RCC 7860 (cell line): ENCODE data around the gene MTRR.
A peak's percentile ranks its signal among the peaks of the same experiment; 100 is the strongest.

Experiments
- DNase-seq: peaks from one replicate; pipeline ENCODE4 v3.0.0-alpha.2; 2015; ENCODE audit warnings: low spot score
- FAIRE-seq: peaks from 2 replicates; lab custom pipeline; 2012; peaks lifted over from hg19 to GRCh38; lab: Jason Lieb, UNC

The MTRR gene

DNA sequence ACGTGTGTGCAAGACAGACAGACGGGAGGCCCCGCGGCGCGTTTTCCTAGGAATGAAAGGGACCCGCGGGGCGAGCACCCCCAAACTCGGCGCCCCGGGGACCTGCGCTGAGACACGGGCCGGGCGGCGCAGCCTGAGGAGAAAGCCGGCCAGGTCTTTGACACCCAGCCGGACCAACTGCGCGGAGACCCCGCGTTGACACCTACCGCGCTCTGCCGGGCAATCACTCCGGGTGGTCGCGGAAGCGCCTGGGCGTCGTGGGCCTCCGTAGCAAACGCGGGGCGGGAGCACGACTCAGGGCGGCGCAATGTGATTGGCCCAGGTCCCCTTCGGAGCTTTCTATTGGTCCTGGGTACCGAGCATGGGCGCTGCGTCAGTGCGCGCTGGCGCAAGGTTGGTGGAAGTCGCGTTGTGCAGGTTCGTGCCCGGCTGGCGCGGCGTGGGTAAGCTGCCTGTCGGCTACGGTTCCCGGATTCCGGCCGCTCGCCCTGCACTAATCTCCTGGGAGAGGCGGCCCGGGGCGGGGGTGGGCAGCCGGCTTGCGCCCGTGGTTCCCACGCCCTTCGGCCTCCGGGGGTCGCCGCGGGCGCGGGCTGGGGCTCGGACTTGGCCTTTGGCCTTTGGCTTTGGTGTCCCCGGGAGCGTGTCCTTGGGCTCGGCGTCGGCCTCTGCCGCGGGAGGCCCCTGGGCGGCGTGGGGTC, at the start of gene MTRR, which contains the start of gene FASTKD3:
Gene MTRR, plus strand, starts transcription at position 376 of the 701 bp plus-strand sequence. CDS start 1,647 bp downstream, outside the sequence.
Gene FASTKD3, minus strand, starts transcription at position 259 of the 701 bp plus-strand sequence. CDS start 948 bp downstream, outside the sequence.
- FAIRE-seq (peak; percentile 83), DNase-seq (peak; percentile 89)

DNA sequence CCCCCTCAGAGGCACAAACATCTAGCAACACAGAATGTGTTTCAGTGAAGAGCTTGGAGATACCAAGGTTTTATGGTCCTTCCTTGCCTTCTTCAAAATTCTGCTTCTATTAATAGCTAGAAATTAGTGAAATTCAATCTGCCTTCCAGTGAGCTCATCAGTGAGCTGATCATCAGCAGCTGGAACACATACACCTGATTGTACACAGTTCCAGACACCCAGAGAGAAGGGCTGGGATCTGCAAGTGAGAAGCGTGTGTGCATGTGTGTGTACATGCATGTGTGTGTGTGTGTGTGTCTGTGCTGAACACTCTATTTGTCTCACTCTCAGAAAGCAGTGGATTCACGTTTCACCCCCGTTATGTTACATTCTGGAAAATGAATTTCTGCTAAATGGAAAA, 46.5 kb upstream of the MTRR start:
- FAIRE-seq (no peak), DNase-seq (no peak)

GRCh38 chr5:7823594-7823993, 45.4 kb upstream of the MTRR start:
- FAIRE-seq = no peak
- no peak for DNase-seq

DNA sequence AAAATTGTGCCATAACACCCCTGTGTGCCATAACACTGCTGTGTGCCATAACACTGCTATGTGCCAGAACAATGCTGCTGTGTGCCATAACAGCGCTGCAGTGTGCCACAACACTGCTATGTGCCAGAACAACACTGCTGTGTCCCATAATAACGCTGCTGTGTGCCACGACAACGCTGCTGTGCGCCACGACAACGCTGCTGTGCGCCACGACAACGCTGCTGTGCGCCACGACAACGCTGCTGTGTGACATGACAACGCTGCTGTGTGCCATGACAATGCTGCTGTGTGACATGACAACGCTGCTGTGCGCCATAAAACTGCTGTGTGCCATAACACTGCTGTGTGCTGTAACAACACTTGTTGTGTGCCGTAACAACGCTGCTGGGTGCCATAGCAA, 44.0 kb upstream of the MTRR start:
- no peak for DNase-seq
- FAIRE-seq = no peak

DNA sequence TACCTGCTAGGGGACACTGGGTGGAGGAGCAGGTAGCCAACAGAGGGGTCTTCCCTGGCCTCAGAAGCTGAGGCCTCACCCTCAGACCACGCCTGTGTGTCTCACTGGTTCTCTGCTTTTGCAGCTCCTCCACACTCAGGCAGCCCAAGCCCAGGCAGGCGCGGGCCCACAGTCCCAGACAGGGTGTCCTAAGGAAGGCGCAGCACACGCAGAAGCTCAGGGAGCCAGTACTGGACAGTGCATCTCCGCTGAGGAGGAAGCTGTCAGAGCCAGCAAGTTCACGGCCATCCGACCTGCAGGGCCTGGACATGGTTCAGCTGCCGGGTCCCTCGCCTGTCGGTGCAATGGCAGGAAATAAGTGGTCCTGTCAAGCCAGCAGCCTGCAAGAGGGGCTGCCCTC, 43.3 kb upstream of the MTRR start:
- DNase-seq (no peak), FAIRE-seq (no peak)

- FAIRE-seq (no peak), DNase-seq (no peak)
Observed at GRCh38 chr5:7827610-7828009, 41.3 kb upstream of the MTRR start.

DNA sequence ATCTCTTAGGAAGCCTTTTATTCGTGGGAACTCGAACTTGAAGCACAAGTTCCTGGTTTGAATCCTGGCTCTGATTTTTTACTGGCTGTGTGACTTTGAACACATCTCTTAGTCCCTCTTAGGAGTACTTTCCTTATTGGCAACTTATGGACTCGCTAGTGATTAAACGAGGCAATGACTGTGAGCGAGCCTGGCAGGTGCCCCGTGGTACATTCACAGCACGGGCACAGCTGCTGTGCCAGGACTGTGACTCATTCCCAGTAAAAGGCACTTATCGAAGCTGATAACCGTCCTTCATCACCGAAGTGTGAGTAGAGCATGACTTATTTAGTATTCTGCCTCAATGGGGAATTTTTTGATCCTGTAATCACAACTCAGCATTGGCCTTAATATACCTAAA, 40.7 kb upstream of the MTRR start:
- no peak for FAIRE-seq
- DNase-seq = no peak

DNA sequence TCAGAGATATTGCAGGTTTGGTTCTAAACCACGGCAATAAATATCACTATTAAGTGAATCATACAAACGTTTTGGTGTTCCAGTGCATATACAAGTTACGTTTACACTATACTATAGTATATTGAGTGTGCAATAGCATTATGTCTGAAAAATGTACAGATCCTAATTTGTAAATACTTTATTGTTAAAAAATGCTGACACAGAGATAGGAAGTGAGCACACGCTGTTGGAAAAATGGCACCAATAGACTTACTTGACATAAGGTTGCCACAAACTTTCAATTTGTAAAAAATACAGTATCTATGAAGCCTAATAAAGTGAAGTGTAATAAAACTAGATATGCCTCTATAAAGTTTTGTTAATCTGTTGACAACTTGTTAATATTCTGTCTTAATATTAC, 34.0 kb upstream of the MTRR start:
- DNase-seq = no peak
- no peak for FAIRE-seq

GRCh38 chr5:7837403-7837802, 31.5 kb upstream of the MTRR start:
- peak; percentile 71 for DNase-seq
- FAIRE-seq = peak; percentile 94

DNA sequence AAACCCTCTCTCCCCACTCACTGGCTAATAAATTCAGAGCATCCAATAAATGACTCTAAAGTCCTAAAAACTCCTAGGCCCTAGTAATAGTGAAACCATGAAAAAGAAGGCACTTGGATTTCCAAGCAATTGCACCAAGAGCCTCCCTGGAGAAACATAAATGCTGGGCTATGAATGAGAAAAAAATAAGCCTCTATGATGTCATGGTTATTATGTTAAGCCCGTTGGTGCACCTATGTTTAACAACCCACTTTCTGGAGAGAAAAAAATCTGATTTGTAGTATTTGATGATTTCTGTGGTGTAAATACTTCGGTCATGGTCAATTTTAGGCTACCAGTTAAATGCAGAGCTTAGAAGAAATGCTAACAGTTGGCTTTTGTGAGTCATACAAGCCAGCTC, 26.4 kb upstream of the MTRR start:
- FAIRE-seq (no peak), DNase-seq (no peak)

DNA sequence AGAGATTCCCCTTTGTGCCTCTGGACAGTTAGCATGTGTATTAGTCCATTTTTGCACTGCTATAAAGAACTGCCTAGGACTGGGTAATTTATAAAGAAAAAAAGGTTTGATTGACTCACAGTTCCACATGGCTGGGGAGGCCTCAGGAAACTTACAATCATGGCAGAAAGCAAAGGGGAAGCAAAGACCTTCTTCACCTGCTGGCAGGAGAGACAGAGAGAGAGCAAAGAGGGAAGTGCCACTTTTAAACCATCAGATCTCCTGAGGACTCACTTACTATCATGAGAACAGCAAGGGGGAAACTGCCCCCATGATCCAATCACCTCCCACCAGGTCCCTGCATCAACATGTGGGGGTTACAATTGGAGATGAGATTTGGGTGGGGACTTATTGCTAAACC, 24.0 kb upstream of the MTRR start:
- no peak for FAIRE-seq
- DNase-seq = no peak

DNA sequence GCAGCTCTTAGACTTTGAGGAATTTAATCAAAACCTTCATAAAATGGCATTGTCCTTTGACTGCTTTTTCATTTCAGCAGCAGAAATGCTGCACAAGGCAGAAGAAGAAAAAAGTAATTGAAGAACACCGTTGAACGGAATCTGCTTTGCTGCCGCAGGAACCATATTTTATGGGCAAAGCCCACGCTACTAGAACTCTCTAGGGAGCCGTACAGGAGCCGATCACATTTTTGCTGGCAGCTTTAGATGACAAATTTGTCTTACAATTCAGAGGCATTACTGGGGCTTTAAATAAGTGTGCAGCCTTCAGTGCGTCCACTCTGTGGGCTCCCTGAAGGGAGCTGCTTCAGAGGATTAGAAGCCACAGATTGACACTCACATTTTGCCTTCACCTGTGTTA, 23.4 kb upstream of the MTRR start:
- FAIRE-seq = no peak
- no peak for DNase-seq

DNA sequence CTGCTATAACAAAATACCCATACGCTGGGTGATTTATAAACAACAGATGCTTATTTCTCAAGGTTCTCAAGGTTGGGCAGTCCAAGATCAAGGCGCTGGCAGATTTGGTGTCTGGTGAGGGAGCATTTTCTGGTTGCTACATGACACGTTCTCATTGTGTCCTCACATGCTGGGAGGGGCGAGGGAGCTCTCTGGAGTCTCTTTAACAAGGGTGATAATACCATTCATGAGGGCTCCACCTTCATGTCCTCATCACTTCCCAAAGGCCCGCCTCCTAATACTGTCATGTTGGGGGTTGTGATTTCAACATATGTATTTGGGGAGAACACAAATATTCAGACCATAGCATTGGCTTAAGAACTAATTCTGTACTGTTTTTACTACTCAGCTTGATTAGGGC, 22.6 kb upstream of the MTRR start:
- FAIRE-seq (no peak), DNase-seq (no peak)

GRCh38 chr5:7848296-7848695, 20.7 kb upstream of the MTRR start:
- DNase-seq (no peak), FAIRE-seq (no peak)

- FAIRE-seq = no peak
- DNase-seq = no peak
Observed at GRCh38 chr5:7849681-7850394, 19.1 kb upstream of the MTRR start.

- no peak for DNase-seq
Observed at GRCh38 chr5:7850395-7851239, 18.3 kb upstream of the MTRR start, which contains the start of gene CFAP90. TSS of gene CFAP90 (minus strand) at chr5:7851133. CDS start at chr5:7851021, 112 bp downstream.

DNA sequence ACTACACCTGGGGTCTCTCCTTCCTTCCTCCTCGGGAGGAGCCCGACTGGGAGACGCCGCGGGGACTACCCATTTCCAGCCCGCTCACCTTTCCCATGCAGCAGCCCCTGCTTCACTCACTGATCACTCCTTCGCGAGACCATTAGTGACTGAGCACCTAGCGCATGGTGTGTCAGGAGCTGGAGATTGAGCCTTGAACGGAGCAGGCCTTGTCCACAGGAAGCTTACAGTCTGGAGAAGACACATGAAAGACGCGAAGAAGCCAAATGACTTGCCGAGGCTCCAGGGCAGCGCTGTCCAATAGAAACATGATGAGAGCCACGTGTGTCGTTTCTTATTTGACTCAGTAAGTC, 17.7 kb upstream of the MTRR start:
- no peak for DNase-seq
- FAIRE-seq = no peak

More at GRCh38 chr5:7850395-7851239, 18.3 kb upstream of the MTRR start, which contains the start of gene CFAP90:
- no peak for FAIRE-seq

GRCh38 chr5:7851617-7852289, 17.2 kb upstream of the MTRR start:
- DNase-seq (no peak), FAIRE-seq (no peak)

- FAIRE-seq (no peak), DNase-seq (no peak)
Observed at GRCh38 chr5:7852542-7852941, 16.4 kb upstream of the MTRR start.

- FAIRE-seq (no peak), DNase-seq (no peak)
Observed at GRCh38 chr5:7852988-7853387, 16.0 kb upstream of the MTRR start.

DNA sequence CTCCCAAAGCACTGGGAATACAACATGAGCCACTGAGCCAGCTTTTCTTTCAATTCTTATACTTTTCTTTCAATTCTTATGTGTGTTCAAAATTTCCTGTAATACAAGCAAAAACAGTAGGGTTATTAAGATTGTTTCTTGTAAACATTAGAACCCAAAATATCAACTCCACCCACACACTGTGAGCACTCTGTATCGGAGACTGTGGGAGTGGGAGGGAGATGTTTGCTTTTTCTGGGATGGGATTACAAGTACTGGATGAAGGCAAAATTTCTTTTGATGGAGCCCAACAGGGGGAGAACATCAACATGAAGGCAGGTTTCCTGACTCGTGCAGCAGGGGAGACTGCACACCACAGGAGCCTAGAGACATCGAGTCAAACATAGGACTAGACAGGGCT, 13.3 kb upstream of the MTRR start:
- no peak for DNase-seq
- FAIRE-seq = no peak
